ENCODE data around the gene IKZF1. TPM values are rescaled to one million over a fixed set of nuclear protein-coding genes. Genes with fewer than 3 reads are reported as not detected.

The IKZF1 gene
- total and polyA plus RNA-seq, 12 donors = 0.98 to 31.5 (median 9.4) TPM

DNA sequence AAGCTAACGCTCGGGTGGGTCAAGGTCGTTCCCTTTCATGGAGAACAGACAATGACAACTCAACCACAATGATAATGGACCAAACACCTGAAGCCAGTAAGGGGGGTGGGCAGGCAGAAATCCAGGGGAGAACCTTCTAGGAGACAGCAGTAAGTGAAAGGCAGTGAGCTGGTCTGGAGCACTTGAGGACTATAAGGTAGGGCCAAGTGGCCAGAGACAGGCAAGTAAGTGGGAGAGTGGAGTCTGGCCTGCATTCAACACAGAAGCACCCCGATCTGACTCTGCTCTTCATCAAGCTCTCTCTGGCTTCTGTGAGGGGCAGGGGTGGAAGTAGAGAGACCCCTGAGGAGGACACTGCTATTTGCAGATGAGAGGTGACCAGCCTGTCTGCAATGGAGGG, 7.7 kb upstream of the IKZF1 start:
- no peak for DNase-seq
- intact Hi-C loops (cut with DNase I) = no loop called here
- no peak overlapping the region for H3K4me3 ChIP-seq
- H3K27ac ChIP-seq = no peak overlapping the region
- 47 to 57% (median 54%) methylated on average over 4 of the region's 4 CpGs for WGBS, 4 donors
- TF ChIP-seq POLR2A (IDR thresholded peaks at IDR 0.05) = no peak
- TF ChIP-seq, protein P1, sequence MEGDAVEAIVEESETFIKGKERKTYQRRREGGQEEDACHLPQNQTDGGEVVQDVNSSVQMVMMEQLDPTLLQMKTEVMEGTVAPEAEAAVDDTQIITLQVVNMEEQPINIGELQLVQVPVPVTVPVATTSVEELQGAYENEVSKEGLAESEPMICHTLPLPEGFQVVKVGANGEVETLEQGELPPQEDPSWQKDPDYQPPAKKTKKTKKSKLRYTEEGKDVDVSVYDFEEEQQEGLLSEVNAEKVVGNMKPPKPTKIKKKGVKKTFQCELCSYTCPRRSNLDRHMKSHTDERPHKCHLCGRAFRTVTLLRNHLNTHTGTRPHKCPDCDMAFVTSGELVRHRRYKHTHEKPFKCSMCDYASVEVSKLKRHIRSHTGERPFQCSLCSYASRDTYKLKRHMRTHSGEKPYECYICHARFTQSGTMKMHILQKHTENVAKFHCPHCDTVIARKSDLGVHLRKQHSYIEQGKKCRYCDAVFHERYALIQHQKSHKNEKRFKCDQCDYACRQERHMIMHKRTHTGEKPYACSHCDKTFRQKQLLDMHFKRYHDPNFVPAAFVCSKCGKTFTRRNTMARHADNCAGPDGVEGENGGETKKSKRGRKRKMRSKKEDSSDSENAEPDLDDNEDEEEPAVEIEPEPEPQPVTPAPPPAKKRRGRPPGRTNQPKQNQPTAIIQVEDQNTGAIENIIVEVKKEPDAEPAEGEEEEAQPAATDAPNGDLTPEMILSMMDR (IDR thresholded peaks at IDR 0.05) = no peak
- no peaks in the 10 kb centered on the region for H3K36me3 ChIP-seq (replicated peaks in 1 of 2)
- H3K9me3 ChIP-seq (replicated peaks in 1 of 3) = no peaks in the 10 kb centered on the region
- no peaks in the 10 kb centered on the region for H3K4me1 ChIP-seq (replicated peaks in 1 of 2)
- H3K27me3 ChIP-seq = no peaks in the 10 kb centered on the region

DNA sequence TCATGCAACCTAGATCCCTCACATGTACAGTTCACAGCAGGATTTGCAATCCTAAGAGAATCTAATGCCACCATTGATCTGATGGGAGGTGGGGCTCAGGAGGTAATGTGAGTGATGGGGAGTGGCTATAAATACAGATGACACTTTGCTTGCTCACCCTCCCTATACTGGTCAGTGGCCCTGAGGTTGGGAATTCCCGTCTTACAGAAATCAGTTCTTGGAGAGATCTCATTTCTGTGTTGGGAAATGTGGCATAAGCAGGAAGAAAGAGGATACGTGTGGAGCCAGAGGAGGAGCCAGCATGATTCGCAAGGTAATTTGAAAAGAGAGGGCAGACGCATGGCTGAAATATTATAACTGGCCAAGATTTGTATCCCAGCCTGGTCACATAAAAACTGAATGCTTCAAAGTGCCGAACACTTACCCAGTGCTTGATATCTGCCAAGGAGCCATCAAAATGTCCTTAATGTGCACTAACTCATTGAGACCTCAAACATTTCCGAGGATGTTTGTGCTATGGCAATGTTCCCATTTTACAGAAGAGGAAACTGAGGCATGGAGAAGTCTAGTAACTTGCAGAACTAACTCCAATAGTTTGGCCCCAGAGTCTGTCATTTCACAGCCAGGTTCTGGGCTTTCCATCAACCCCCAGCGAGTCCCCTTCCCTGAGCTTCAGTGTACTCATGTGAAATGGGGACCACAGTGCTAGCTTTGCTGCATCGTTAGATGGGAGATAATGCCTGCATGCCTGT, 5.5 kb upstream of the IKZF1 start:
- H3K4me1 ChIP-seq (replicated peaks in 1 of 2) = no peaks in the 10 kb centered on the region
- H3K4me3 ChIP-seq = no peak overlapping the region
- peaks cover 15% of the 10 kb centered on the region for H3K27me3 ChIP-seq
- intact Hi-C loops (cut with DNase I) = no loop called here
- 68 to 79% (median 73%) methylated on average over 7 to 8 of the region's 8 CpGs for WGBS, 4 donors
- H3K27ac ChIP-seq = no peak overlapping the region
- TF ChIP-seq POLR2A (IDR thresholded peaks at IDR 0.05) = no peak
- TF ChIP-seq, protein P1 (IDR thresholded peaks at IDR 0.05) = no peak
- H3K36me3 ChIP-seq (replicated peaks in 1 of 2) = no peaks in the 10 kb centered on the region
- H3K9me3 ChIP-seq (replicated peaks in 1 of 3) = no peaks in the 10 kb centered on the region
- DNase-seq = no peak

DNA sequence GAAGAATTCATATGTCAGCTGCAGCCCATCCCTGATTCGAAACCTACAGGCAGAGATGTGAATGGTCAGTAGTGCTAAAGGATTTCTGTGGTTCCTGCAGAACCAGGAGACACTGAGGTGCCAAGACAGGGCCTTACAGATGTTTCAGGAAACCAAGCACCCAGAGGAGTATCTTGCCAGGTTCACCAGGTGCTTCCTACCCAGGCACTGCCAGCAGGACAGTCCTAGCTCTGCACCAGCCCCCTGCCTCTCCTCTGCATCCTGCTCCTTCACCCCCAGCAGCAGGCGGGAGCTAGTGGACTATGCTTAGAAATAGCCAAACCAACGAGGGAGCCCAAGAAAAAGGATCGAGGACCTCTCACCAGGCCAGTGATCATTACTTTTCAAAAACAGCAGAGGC, 4.2 kb upstream of the IKZF1 start:
- Histone ChIP-seq H3K4me3 (no peak overlapping the region), H3K9me3 (replicated peaks in 1 of 3) (no peaks in the 10 kb centered on the region), H3K27me3 (peaks cover 23% of the 10 kb centered on the region), H3K4me1 (replicated peaks in 1 of 2) (no peaks in the 10 kb centered on the region), H3K27ac (no peak overlapping the region), H3K36me3 (replicated peaks in 1 of 2) (no peaks in the 10 kb centered on the region)
- intact Hi-C loops (cut with DNase I) = no loop called here
- TF ChIP-seq, protein P1 (IDR thresholded peaks at IDR 0.05) = no peak
- no peak for TF ChIP-seq POLR2A (IDR thresholded peaks at IDR 0.05)
- no peak for DNase-seq
- WGBS, 4 donors = 51 to 65% (median 63%) methylated on average over 4 of the region's 4 CpGs

DNA sequence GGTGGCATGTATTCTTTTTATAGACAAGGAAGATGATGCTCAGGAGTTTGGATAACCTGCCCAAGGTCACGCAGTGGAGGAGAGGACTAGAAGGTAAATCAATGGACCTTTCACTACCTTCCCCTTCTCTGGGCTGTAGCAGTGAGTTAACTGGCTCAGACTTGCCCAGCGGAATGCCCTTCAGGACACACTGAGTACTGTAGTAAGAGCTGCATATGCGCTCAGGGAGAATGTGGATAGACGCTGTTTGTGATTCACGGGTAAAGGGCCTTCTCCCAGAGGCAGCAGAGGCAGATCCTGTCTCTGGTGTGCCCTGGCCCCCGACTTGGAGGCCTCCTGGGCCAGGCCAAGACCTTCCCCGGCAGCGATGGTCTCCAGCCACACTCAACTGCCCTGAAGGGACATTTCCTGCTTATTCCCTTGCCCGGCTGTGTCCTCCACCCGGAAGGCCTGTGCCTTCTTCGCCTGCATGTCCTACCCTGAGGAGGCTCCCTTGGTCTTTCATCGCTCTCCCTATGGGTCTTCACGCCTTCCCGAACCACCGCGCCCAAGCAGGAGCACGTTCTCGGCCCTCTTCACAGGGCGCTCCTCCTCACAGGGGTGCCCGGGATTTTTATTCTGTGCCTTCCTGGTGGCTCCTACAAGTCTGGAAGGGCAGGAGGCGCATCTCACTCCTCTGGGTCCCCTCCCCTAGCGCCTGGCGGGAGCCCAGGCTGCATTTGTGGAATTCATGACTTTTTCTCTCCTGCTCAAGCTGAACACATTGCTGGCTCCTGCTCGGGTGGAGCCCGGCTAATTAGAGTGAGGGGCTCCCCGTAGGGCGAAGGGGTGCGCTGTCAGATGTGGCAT, 1.8 kb upstream of the IKZF1 start:
- Histone ChIP-seq H3K4me3 (no peak overlapping the region), H3K27ac (no peak overlapping the region), H3K36me3 (replicated peaks in 1 of 2) (no peaks in the 10 kb centered on the region), H3K27me3 (peaks cover 28% of the 10 kb centered on the region), H3K4me1 (replicated peaks in 1 of 2) (no peaks in the 10 kb centered on the region), H3K9me3 (replicated peaks in 1 of 3) (no peaks in the 10 kb centered on the region)
- WGBS, 4 donors = 74 to 87% (median 78%) methylated on average over 23 to 28 of the region's 28 CpGs
- intact Hi-C loops (cut with DNase I) = no loop called here
- no peak for DNase-seq
- TF ChIP-seq POLR2A (IDR thresholded peaks at IDR 0.05) = no peak
- TF ChIP-seq, protein P1 (IDR thresholded peaks at IDR 0.05) = no peak

Data from adrenal gland (tissue), 12 donors.